ENCODE results near the gene BRD9.

BRD9 gene

DNA sequence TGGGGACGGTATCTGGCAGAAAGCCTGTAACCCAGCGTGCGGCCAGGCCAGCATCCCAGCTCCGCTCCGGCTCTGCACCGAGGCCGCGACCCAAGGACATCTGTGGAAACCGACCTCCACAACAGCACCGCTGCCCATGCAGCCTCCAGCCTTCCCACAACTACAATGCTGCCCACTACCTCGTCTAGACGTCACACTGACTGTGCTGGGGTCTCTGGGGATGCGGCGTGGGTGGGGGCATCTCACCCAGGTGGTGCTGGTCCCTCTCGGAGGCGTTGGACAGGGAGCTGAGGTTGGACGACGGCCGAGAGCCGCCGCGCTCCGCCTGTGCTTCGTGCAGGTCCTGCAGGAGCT is 27.5 kb downstream of the BRD9 start:
- no peak for TF ChIP-seq CTCF (IDR thresholded peaks at IDR 0.05; ENCODE audit: low read depth, low read length, poor library complexity, severe bottlenecking)
- TF ChIP-seq EZH2phosphoT487 (IDR thresholded peaks at IDR 0.05; ENCODE audit: borderline replicate concordance, low read length), result no peak
- no peaks in the 10 kb centered on the region for H3K9me3 ChIP-seq (ENCODE audit: control insufficient read depth, insufficient read depth, low read length)
- H3K4me1 ChIP-seq (ENCODE audit: control insufficient read depth, low read length), result no peaks in the 10 kb centered on the region
- no peaks in the 10 kb centered on the region for H3K9me2 ChIP-seq (replicated peaks; ENCODE audit: control insufficient read depth, low read length)
- H3K4me2 ChIP-seq (ENCODE audit: low read length), result no peak overlapping the region
- H3K4me3 ChIP-seq (ENCODE audit: low read length), result no peak overlapping the region
- H3K27ac ChIP-seq (ENCODE audit: low read depth, low read length), result no peak overlapping the region
- H3F3A ChIP-seq (ENCODE audit: control insufficient read depth, insufficient read depth), result no peaks in the 10 kb centered on the region
- no peaks in the 10 kb centered on the region for H3K79me2 ChIP-seq (ENCODE audit: control insufficient read depth, low read length)
- H3K36me3 ChIP-seq (ENCODE audit: control insufficient read depth, low read length), result peaks cover 75% of the 10 kb centered on the region
- H4K20me1 ChIP-seq (ENCODE audit: control insufficient read depth, insufficient read depth, low read depth, low read length), result peaks cover 3% of the 10 kb centered on the region; the same call in 1 of the 2 replicates
- H3K27me3 ChIP-seq (ENCODE audit: control insufficient read depth, low read length), result no peaks in the 10 kb centered on the region

- Histone ChIP-seq H3K27me3 (ENCODE audit: control insufficient read depth, low read length) (no peaks in the 10 kb centered on the region), H3K9me2 (replicated peaks; ENCODE audit: control insufficient read depth, low read length) (no peaks in the 10 kb centered on the region), H3K4me1 (ENCODE audit: control insufficient read depth, low read length) (no peaks in the 10 kb centered on the region), H3K9me3 (ENCODE audit: control insufficient read depth, insufficient read depth, low read length) (no peaks in the 10 kb centered on the region), H3F3A (ENCODE audit: control insufficient read depth, insufficient read depth) (no peaks in the 10 kb centered on the region), H3K4me2 (ENCODE audit: low read length) (no peak overlapping the region), H3K79me2 (ENCODE audit: control insufficient read depth, low read length) (no peaks in the 10 kb centered on the region), H3K27ac (ENCODE audit: low read depth, low read length) (no peak overlapping the region), H3K4me3 (ENCODE audit: low read length) (no peak overlapping the region), H3K36me3 (ENCODE audit: control insufficient read depth, low read length) (peaks cover 71% of the 10 kb centered on the region), H4K20me1 (ENCODE audit: control insufficient read depth, insufficient read depth, low read depth, low read length) (peaks cover 3% of the 10 kb centered on the region; the same call in 1 of the 2 replicates)
- TF ChIP-seq CTCF (IDR thresholded peaks at IDR 0.05; ENCODE audit: low read depth, low read length, poor library complexity, severe bottlenecking), result no peak
- no peak for TF ChIP-seq EZH2phosphoT487 (IDR thresholded peaks at IDR 0.05; ENCODE audit: borderline replicate concordance, low read length)
Observed at GRCh38 chr5:864492-865167, 28.0 kb downstream of the BRD9 start.

- no peaks in the 10 kb centered on the region for H3K9me2 ChIP-seq (replicated peaks; ENCODE audit: control insufficient read depth, low read length)
- peaks cover 58% of the 10 kb centered on the region for H3K36me3 ChIP-seq (ENCODE audit: control insufficient read depth, low read length)
- no peaks in the 10 kb centered on the region for H3F3A ChIP-seq (ENCODE audit: control insufficient read depth, insufficient read depth)
- H3K79me2 ChIP-seq (ENCODE audit: control insufficient read depth, low read length), result no peaks in the 10 kb centered on the region
- no peak overlapping the region for H3K27ac ChIP-seq (ENCODE audit: low read depth, low read length)
- no peak overlapping the region for H3K4me3 ChIP-seq (ENCODE audit: low read length)
- no peaks in the 10 kb centered on the region for H3K4me1 ChIP-seq (ENCODE audit: control insufficient read depth, low read length)
- peaks cover 3% of the 10 kb centered on the region; the same call in 1 of the 2 replicates for H4K20me1 ChIP-seq (ENCODE audit: control insufficient read depth, insufficient read depth, low read depth, low read length)
- H3K9me3 ChIP-seq (ENCODE audit: control insufficient read depth, insufficient read depth, low read length), result no peaks in the 10 kb centered on the region
- no peaks in the 10 kb centered on the region for H3K27me3 ChIP-seq (ENCODE audit: control insufficient read depth, low read length)
- no peak for TF ChIP-seq CTCF (IDR thresholded peaks at IDR 0.05; ENCODE audit: low read depth, low read length, poor library complexity, severe bottlenecking)
- no peak for TF ChIP-seq EZH2phosphoT487 (IDR thresholded peaks at IDR 0.05; ENCODE audit: borderline replicate concordance, low read length)
- no peak overlapping the region for H3K4me2 ChIP-seq (ENCODE audit: low read length)
Observed at GRCh38 chr5:863244-863805, 29.3 kb downstream of the BRD9 start.
